Calu3 (cell line): Measurements from ENCODE around the gene VPS50. TPM values are rescaled to one million over a fixed set of nuclear protein-coding genes. Genes with fewer than 3 reads are reported as not detected.

Experiments
- BruUV-seq: library from RNA; stranded (reverse); fragments of 400-500 nt; replicated peaks from 2 replicates; lab custom pipeline; 2021; lab: Mats Ljungman, UMichigan
- CTCF ChIA-PET: fragments of 300-600 bp; sonication (Branson Sonifier 250); formaldehyde crosslinking; loops from one replicate; lab custom pipeline; 2022; ENCODE audit warnings: antibody characterized with exemption; lab: Charles Lee
- DNase-seq: peaks from one replicate; pipeline ENCODE4 v3.0.0; 2022
- H3K27ac Mint-ChIP-seq: one replicate; pipeline ENCODE4 v1.8.0; 2022; ENCODE audit warnings: mixed read lengths; ENCODE audit not compliant: unreplicated experiment
- H3K27me3 Mint-ChIP-seq: one replicate; pipeline ENCODE4 v1.8.0; 2022; ENCODE audit warnings: mixed read lengths; ENCODE audit not compliant: unreplicated experiment
- H3K36me3 Mint-ChIP-seq: one replicate; pipeline ENCODE4 v1.8.0; 2022; ENCODE audit warnings: mild to moderate bottlenecking, moderate library complexity, mixed read lengths; ENCODE audit not compliant: insufficient read depth, unreplicated experiment
- H3K4me1 Mint-ChIP-seq: one replicate; pipeline ENCODE4 v1.8.0; 2022; ENCODE audit warnings: mild to moderate bottlenecking, low read depth, mixed read lengths; ENCODE audit not compliant: unreplicated experiment
- H3K4me3 Mint-ChIP-seq: one replicate; pipeline ENCODE4 v1.8.0; 2022; ENCODE audit warnings: mild to moderate bottlenecking, low read depth, moderate library complexity, mixed read lengths; ENCODE audit not compliant: unreplicated experiment
- H3K9me3 Mint-ChIP-seq: one replicate; pipeline ENCODE4 v1.8.0; 2022; ENCODE audit warnings: low read depth, mixed read lengths; ENCODE audit not compliant: unreplicated experiment
- CTCF ChIP-seq: fragments of 200-600 bp; IDR thresholded peaks from one replicate; pipeline ENCODE4 v1.8.0; 2022; ENCODE audit warnings: antibody characterized with exemption; ENCODE audit not compliant: unreplicated experiment
- intact Hi-C: fragments of 100-400 bp; cut with micrococcal nuclease; formaldehyde crosslinking; loops from one replicate; pipeline ENCODE4 v1.10.0; 2022; ENCODE audit not compliant: unreplicated experiment
- total RNA-seq: library from RNA; stranded (reverse); gene quantifications from 2 replicates; pipeline ENCODE4 v1.2.3, GENCODE V29; 2022

The VPS50 gene
- total RNA-seq, 1 experiment from 2014 or later = 36.9 TPM

GRCh38 chr7:93231259-93231658, 907 bp upstream of the VPS50 start:
- CTCF ChIA-PET = interaction anchor here (0.7 to 1.3 kb wide), 3 partner anchors 10 to 139 kb away, joined by 3 to 4 read pairs (median 3); no protein-coding TSS in a partner anchor
- Mint-ChIP-seq H3K27ac (peak overlapping the region; percentile 94), H3K36me3 (peaks cover 15% of the 10 kb centered on the region), H3K9me3 (no peaks in the 10 kb centered on the region), H3K27me3 (no peaks in the 10 kb centered on the region), H3K4me1 (no peaks in the 10 kb centered on the region), H3K4me3 (peak overlapping the region; percentile 93)
- BruUV-seq = no TSS peak
- no peak for TF ChIP-seq CTCF
- DNase-seq = no peak
- intact Hi-C loops = no loop called here

GRCh38 chr7:93232673-93233018, 480 bp downstream of the VPS50 start:
- no peak for TF ChIP-seq CTCF
- no peaks in the 10 kb centered on the region for H3K4me1 Mint-ChIP-seq
- peaks cover 15% of the 10 kb centered on the region for H3K36me3 Mint-ChIP-seq
- H3K9me3 Mint-ChIP-seq = no peaks in the 10 kb centered on the region
- H3K4me3 Mint-ChIP-seq = peak overlapping the region; percentile 93
- peak; percentile 3 for DNase-seq
- H3K27me3 Mint-ChIP-seq = no peaks in the 10 kb centered on the region
- H3K27ac Mint-ChIP-seq = peak overlapping the region; percentile 94
- CTCF ChIA-PET = interaction anchor here (1.3 kb wide), 2 partner anchors 9 to 54 kb away, joined by 4 read pairs; no protein-coding TSS in a partner anchor
- TSS peak; percentile 59 for BruUV-seq
- intact Hi-C loops = loop anchor here (1.0 to 2.0 kb wide), 2 partner anchors 114 to 140 kb away; no protein-coding TSS in a partner anchor

GRCh38 chr7:93235541-93235940, 3.4 kb downstream of the VPS50 start:
- DNase-seq = no peak
- peaks cover 15% of the 10 kb centered on the region for H3K36me3 Mint-ChIP-seq
- no peak overlapping the region for H3K27ac Mint-ChIP-seq
- BruUV-seq = no TSS peak
- H3K4me3 Mint-ChIP-seq = no peak overlapping the region
- intact Hi-C loops = no loop called here
- CTCF ChIA-PET = no interaction called here
- no peaks in the 10 kb centered on the region for H3K27me3 Mint-ChIP-seq
- TF ChIP-seq CTCF = no peak
- H3K9me3 Mint-ChIP-seq = no peaks in the 10 kb centered on the region
- no peaks in the 10 kb centered on the region for H3K4me1 Mint-ChIP-seq

- intact Hi-C loops = no loop called here
- BruUV-seq = no TSS peak
- Mint-ChIP-seq H3K4me3 (no peak overlapping the region), H3K36me3 (no peaks in the 10 kb centered on the region), H3K27me3 (no peaks in the 10 kb centered on the region), H3K9me3 (no peaks in the 10 kb centered on the region), H3K27ac (no peak overlapping the region), H3K4me1 (no peaks in the 10 kb centered on the region)
- CTCF ChIA-PET = no interaction called here
- no peak for TF ChIP-seq CTCF
- no peak for DNase-seq
Measured at GRCh38 chr7:93238131-93238530, 6.0 kb downstream of the VPS50 start.
